Frontal cortex (tissue), 1 donor: Measurements from ENCODE around the gene NPIPB8. TPM values are rescaled to one million over a fixed set of nuclear protein-coding genes. Genes with fewer than 3 reads are reported as not detected.

Experiments
- total RNA-seq: library from RNA; depleted of rRNA; stranded (reverse); fragments of >200 nt; gene quantifications from one replicate; pipeline ENCODE4 v1.2.3, GENCODE V29; 2014

The NPIPB8 gene
- total RNA-seq, 1 donor from 2014 or later: not detected

Other genes with a start within 250 kb of the NPIPB8 start
- gene EIF3CL, start 234.2 kb upstream of the NPIPB8 start, total RNA-seq: 121 TPM
- gene NPIPB7, start 165.7 kb upstream of the NPIPB8 start, total RNA-seq: not detected
- gene CLN3, start 146.0 kb upstream of the NPIPB8 start, total RNA-seq: 12.6 TPM
- gene APOBR, start 143.4 kb upstream of the NPIPB8 start, total RNA-seq: under 0.01 TPM
- gene IL27, start 131.2 kb upstream of the NPIPB8 start, total RNA-seq: not detected
- under 0.01 TPM for gene NUPR1, start 99.1 kb upstream of the NPIPB8 start, total RNA-seq
- 21.6 TPM for gene SGF29, start 84.1 kb upstream of the NPIPB8 start, total RNA-seq
- 0.41 TPM for gene SULT1A2, start 41.0 kb upstream of the NPIPB8 start, total RNA-seq
- 5.7 TPM for gene SULT1A1, start 28.0 kb upstream of the NPIPB8 start, total RNA-seq
- gene EIF3C, start 73.4 kb downstream of the NPIPB8 start, total RNA-seq: 207 TPM
- gene NPIPB9, start 113.7 kb downstream of the NPIPB8 start, total RNA-seq: 2.4 TPM
- 18.3 TPM for gene ATXN2L, start 184.9 kb downstream of the NPIPB8 start, total RNA-seq
- gene TUFM, start 208.3 kb downstream of the NPIPB8 start, total RNA-seq: 64.4 TPM
- 10.6 TPM for gene SH2B1, start 225.8 kb downstream of the NPIPB8 start, total RNA-seq
- not detected for gene ATP2A1, start 240.4 kb downstream of the NPIPB8 start, total RNA-seq